Measurements from ENCODE around the gene NPFFR1. TPM values are rescaled to one million over a fixed set of nuclear protein-coding genes. Genes with fewer than 3 reads are reported as not detected.

The NPFFR1 gene
- total RNA-seq, 1 experiment from 2014 or later = 0.02 TPM

DNA sequence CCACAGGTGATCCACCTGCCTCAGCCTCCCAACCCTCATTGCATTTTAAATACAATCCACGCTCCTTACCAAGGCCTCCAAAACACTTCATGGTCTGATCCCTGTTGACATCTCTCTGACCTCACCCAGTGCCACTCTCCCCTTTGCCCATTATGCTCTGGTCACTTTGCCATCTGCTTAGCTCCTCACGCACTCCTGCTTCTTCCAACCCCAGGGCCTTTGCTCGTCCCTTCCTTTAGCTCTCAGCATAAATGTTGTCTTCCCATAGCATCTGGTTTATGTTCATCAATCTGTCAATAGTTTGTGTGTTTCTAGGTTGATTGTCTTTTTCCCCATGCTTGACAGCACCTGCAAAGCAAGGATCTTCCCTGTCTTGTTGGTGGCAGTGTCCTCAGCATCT lies 14.1 kb downstream of the NPFFR1 start:
- BruUV-seq (replicated peaks) = no TSS peak
- H3K4me1 ChIP-seq (ENCODE audit: insufficient read depth, low read length, poor library complexity, severe bottlenecking) = no peaks in the 10 kb centered on the region
- no peak for DNase-seq (ENCODE audit: low spot score)
- intact Hi-C loops (cut with micrococcal nuclease; ENCODE audit: unreplicated experiment) = loop anchor here (5.0 kb wide), 1 partner anchor 93 kb away; no protein-coding TSS in a partner anchor
- no peaks in the 10 kb centered on the region for H3K36me3 ChIP-seq (ENCODE audit: insufficient read depth, low read length, poor library complexity, severe bottlenecking)
- ChIA-PET CTCF (no interaction called here), POLR2A (ENCODE audit: low non-redundant PET) (no interaction called here)
- no peaks in the 10 kb centered on the region for H3K27me3 ChIP-seq (replicated peaks; ENCODE audit: insufficient read depth, low read depth, low read length, poor library complexity)
- no peak overlapping the region for H3K27ac ChIP-seq (ENCODE audit: low read depth, low read length, poor library complexity, severe bottlenecking)
- TF ChIP-seq, protein P1, sequence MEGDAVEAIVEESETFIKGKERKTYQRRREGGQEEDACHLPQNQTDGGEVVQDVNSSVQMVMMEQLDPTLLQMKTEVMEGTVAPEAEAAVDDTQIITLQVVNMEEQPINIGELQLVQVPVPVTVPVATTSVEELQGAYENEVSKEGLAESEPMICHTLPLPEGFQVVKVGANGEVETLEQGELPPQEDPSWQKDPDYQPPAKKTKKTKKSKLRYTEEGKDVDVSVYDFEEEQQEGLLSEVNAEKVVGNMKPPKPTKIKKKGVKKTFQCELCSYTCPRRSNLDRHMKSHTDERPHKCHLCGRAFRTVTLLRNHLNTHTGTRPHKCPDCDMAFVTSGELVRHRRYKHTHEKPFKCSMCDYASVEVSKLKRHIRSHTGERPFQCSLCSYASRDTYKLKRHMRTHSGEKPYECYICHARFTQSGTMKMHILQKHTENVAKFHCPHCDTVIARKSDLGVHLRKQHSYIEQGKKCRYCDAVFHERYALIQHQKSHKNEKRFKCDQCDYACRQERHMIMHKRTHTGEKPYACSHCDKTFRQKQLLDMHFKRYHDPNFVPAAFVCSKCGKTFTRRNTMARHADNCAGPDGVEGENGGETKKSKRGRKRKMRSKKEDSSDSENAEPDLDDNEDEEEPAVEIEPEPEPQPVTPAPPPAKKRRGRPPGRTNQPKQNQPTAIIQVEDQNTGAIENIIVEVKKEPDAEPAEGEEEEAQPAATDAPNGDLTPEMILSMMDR (conservative IDR thresholded peaks at IDR 0.05; ENCODE audit: low read depth, low read length) = no peak
- H3K4me3 ChIP-seq (ENCODE audit: low read depth, low read length, poor library complexity, severe bottlenecking) = no peak overlapping the region
- H3K9me3 ChIP-seq (ENCODE audit: low read depth, low read length, poor library complexity, severe bottlenecking) = no peaks in the 10 kb centered on the region

- POLR2A ChIA-PET (ENCODE audit: low non-redundant PET) = no interaction called here
- Histone ChIP-seq H3K4me3 (ENCODE audit: low read depth, low read length, poor library complexity, severe bottlenecking) (no peak overlapping the region), H3K9me3 (ENCODE audit: low read depth, low read length, poor library complexity, severe bottlenecking) (no peaks in the 10 kb centered on the region), H3K27ac (ENCODE audit: low read depth, low read length, poor library complexity, severe bottlenecking) (no peak overlapping the region), H3K4me1 (ENCODE audit: insufficient read depth, low read length, poor library complexity, severe bottlenecking) (no peaks in the 10 kb centered on the region), H3K36me3 (ENCODE audit: insufficient read depth, low read length, poor library complexity, severe bottlenecking) (no peaks in the 10 kb centered on the region), H3K27me3 (replicated peaks; ENCODE audit: insufficient read depth, low read depth, low read length, poor library complexity) (no peaks in the 10 kb centered on the region)
- BruUV-seq (replicated peaks) = no TSS peak
- intact Hi-C loops (cut with micrococcal nuclease; ENCODE audit: unreplicated experiment) = no loop called here
- no peak for TF ChIP-seq EZH2 (IDR thresholded peaks at IDR 0.05; ENCODE audit: borderline replicate concordance, low read depth, low read length, poor library complexity, severe bottlenecking)
- TF ChIP-seq, protein P1 (conservative IDR thresholded peaks at IDR 0.05; ENCODE audit: low read depth, low read length) = no peak
- CTCF ChIA-PET = no interaction called here
- no peak for DNase-seq (ENCODE audit: low spot score)
These were observed 15.4 kb downstream of the NPFFR1 start for GRCh38 chr10:70268376-70268775.

DNA sequence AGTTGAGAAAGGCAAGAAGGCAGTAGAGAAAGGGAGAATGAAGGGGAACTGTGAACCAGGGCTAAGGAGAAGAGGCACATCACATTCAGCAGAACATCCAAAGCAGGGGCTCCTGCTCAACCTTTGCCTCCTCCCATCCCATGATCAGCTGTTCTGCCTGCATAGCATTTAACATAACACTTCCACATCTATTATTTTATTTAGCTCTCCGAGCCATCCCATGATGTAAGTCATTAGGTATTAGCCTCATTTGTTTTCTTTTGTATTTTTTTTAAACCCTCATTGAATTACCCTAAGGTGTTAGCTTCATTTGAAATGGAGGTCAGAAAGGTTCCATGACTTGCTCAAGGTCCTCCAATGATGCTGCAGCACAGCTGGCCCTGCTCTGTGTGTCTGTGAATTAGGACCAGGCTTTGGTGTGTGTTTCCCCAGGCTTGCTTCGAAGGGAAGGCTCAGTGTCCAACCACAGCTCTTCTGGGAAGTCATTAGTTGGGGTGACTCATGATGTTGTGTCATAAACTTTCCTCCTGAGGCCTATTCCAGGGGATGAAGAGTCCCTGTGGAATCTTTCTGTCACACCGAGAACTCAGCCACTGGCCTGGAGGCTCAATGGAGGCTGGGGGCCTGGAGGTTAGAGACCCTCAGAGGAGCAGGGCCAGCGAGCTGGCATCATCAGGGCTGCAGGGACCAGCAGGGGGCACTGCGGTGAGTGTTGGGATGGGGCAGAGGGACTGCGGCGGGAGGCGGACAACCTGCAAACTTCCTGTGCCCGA lies 16.5 kb downstream of the NPFFR1 start:
- Histone ChIP-seq H3K4me3 (ENCODE audit: low read depth, low read length, poor library complexity, severe bottlenecking) (no peak overlapping the region), H3K27me3 (replicated peaks; ENCODE audit: insufficient read depth, low read depth, low read length, poor library complexity) (no peaks in the 10 kb centered on the region), H3K9me3 (ENCODE audit: low read depth, low read length, poor library complexity, severe bottlenecking) (no peaks in the 10 kb centered on the region), H3K4me1 (ENCODE audit: insufficient read depth, low read length, poor library complexity, severe bottlenecking) (no peaks in the 10 kb centered on the region), H3K36me3 (ENCODE audit: insufficient read depth, low read length, poor library complexity, severe bottlenecking) (no peaks in the 10 kb centered on the region), H3K27ac (ENCODE audit: low read depth, low read length, poor library complexity, severe bottlenecking) (no peak overlapping the region)
- POLR2A ChIA-PET (ENCODE audit: low non-redundant PET) = no interaction called here
- BruUV-seq (replicated peaks) = no TSS peak
- CTCF ChIA-PET = interaction anchor here (0.8 to 1.3 kb wide), 2 partner anchors 97 to 114 kb away, joined by 3 read pairs; no protein-coding TSS in a partner anchor
- TF ChIP-seq EZH2 (IDR thresholded peaks at IDR 0.05; ENCODE audit: borderline replicate concordance, low read depth, low read length, poor library complexity, severe bottlenecking) = no peak
- TF ChIP-seq, protein P1 (conservative IDR thresholded peaks at IDR 0.05; ENCODE audit: low read depth, low read length) = peak; percentile 52
- peak; percentile 66 for DNase-seq (ENCODE audit: low spot score)
- intact Hi-C loops (cut with micrococcal nuclease; ENCODE audit: unreplicated experiment) = no loop called here
